ENCODE measurements around the gene YTHDF1. TPM values are rescaled to one million over a fixed set of nuclear protein-coding genes. Genes with fewer than 3 reads are reported as not detected.

YTHDF1 gene
- polyA plus RNA-seq, 1 experiment: 17.5 TPM

GRCh38 chr20:63202021-63202420 lies 13.9 kb downstream of the YTHDF1 start:
- no peaks in the 10 kb centered on the region for H3K27me3 ChIP-seq (ENCODE audit: control insufficient read depth, insufficient read depth, low read length)
- CTCF ChIA-PET: interaction anchor here (2.0 kb wide), 1 partner anchor 21 kb away, joined by 6 read pairs; no protein-coding TSS in a partner anchor
- POLR2A ChIA-PET: no interaction called here
- TF ChIP-seq CTCF (IDR thresholded peaks at IDR 0.05; ENCODE audit: insufficient read depth, low read depth, low read length): no peak
- peaks cover 32% of the 10 kb centered on the region for H3K36me3 ChIP-seq (ENCODE audit: control insufficient read depth, insufficient read depth, low read length)
- DNase-seq (ENCODE audit: low read depth): no peak
- no peak overlapping the region for H3K4me3 ChIP-seq (ENCODE audit: low read depth, low read length)

- TF ChIP-seq CTCF (IDR thresholded peaks at IDR 0.05; ENCODE audit: insufficient read depth, low read depth, low read length): no peak
- peaks cover 22% of the 10 kb centered on the region for H3K36me3 ChIP-seq (ENCODE audit: control insufficient read depth, insufficient read depth, low read length)
- DNase-seq (ENCODE audit: low read depth): no peak
- H3K4me3 ChIP-seq (ENCODE audit: low read depth, low read length): no peak overlapping the region
- CTCF ChIA-PET: interaction anchor here (0.6 to 1.8 kb wide), 7 partner anchors 14 to 34 kb away, joined by 3 to 8 read pairs (median 5); partner anchors contain the start of gene YTHDF1
- POLR2A ChIA-PET: no interaction called here
- no peaks in the 10 kb centered on the region for H3K27me3 ChIP-seq (ENCODE audit: control insufficient read depth, insufficient read depth, low read length)
These were observed 17.3 kb downstream of the YTHDF1 start for GRCh38 chr20:63198606-63199005.

GRCh38 chr20:63196768-63197470 lies 19.0 kb downstream of the YTHDF1 start:
- TF ChIP-seq CTCF (IDR thresholded peaks at IDR 0.05; ENCODE audit: insufficient read depth, low read depth, low read length): no peak
- H3K36me3 ChIP-seq (ENCODE audit: control insufficient read depth, insufficient read depth, low read length): peaks cover 6% of the 10 kb centered on the region
- no peak for DNase-seq (ENCODE audit: low read depth)
- no peak overlapping the region for H3K4me3 ChIP-seq (ENCODE audit: low read depth, low read length)
- H3K27me3 ChIP-seq (ENCODE audit: control insufficient read depth, insufficient read depth, low read length): no peaks in the 10 kb centered on the region
- ChIA-PET POLR2A (no interaction called here), CTCF (interaction anchor here (1.0 to 1.2 kb wide), 3 partner anchors 13 to 27 kb away, joined by 3 to 4 read pairs (median 4); no protein-coding TSS in a partner anchor)

GRCh38 chr20:63194797-63195173 lies 21.1 kb downstream of the YTHDF1 start:
- ChIA-PET POLR2A (no interaction called here), CTCF (interaction anchor here (0.9 to 1.4 kb wide), 3 partner anchors 9 to 28 kb away, joined by 3 to 4 read pairs (median 4); no protein-coding TSS in a partner anchor)
- Histone ChIP-seq H3K36me3 (ENCODE audit: control insufficient read depth, insufficient read depth, low read length) (peaks cover 4% of the 10 kb centered on the region), H3K4me3 (ENCODE audit: low read depth, low read length) (no peak overlapping the region), H3K27me3 (ENCODE audit: control insufficient read depth, insufficient read depth, low read length) (no peaks in the 10 kb centered on the region)
- no peak for DNase-seq (ENCODE audit: low read depth)
- TF ChIP-seq CTCF (IDR thresholded peaks at IDR 0.05; ENCODE audit: insufficient read depth, low read depth, low read length): no peak

GRCh38 chr20:63194007-63194796 lies 21.7 kb downstream of the YTHDF1 start:
- POLR2A ChIA-PET: no interaction called here

More at GRCh38 chr20:63194007-63194796, 21.7 kb downstream of the YTHDF1 start:
- Histone ChIP-seq H3K27me3 (ENCODE audit: control insufficient read depth, insufficient read depth, low read length) (no peaks in the 10 kb centered on the region), H3K4me3 (ENCODE audit: low read depth, low read length) (no peak overlapping the region), H3K36me3 (ENCODE audit: control insufficient read depth, insufficient read depth, low read length) (peaks cover 4% of the 10 kb centered on the region)
- CTCF ChIA-PET: interaction anchor here (1.4 kb wide), 1 partner anchor 10 kb away, joined by 3 read pairs; no protein-coding TSS in a partner anchor
- TF ChIP-seq CTCF (IDR thresholded peaks at IDR 0.05; ENCODE audit: insufficient read depth, low read depth, low read length): no peak
- no peak for DNase-seq (ENCODE audit: low read depth)

All from BJ (cell line).